ENCODE measurements around the gene LRRC25. TPM values are rescaled to one million over a fixed set of nuclear protein-coding genes. Genes with fewer than 3 reads are reported as not detected.
A peak's percentile ranks its signal among the peaks of the same experiment; 100 is the strongest.

The LRRC25 gene
- total and polyA plus RNA-seq, 10 of the 15 experiments (the other 5 are each of a cell fraction or from before 2014, with no cell fraction given) = 0.38 to 2.9 (median 1.2) TPM

- TF ChIP-seq, protein P1, sequence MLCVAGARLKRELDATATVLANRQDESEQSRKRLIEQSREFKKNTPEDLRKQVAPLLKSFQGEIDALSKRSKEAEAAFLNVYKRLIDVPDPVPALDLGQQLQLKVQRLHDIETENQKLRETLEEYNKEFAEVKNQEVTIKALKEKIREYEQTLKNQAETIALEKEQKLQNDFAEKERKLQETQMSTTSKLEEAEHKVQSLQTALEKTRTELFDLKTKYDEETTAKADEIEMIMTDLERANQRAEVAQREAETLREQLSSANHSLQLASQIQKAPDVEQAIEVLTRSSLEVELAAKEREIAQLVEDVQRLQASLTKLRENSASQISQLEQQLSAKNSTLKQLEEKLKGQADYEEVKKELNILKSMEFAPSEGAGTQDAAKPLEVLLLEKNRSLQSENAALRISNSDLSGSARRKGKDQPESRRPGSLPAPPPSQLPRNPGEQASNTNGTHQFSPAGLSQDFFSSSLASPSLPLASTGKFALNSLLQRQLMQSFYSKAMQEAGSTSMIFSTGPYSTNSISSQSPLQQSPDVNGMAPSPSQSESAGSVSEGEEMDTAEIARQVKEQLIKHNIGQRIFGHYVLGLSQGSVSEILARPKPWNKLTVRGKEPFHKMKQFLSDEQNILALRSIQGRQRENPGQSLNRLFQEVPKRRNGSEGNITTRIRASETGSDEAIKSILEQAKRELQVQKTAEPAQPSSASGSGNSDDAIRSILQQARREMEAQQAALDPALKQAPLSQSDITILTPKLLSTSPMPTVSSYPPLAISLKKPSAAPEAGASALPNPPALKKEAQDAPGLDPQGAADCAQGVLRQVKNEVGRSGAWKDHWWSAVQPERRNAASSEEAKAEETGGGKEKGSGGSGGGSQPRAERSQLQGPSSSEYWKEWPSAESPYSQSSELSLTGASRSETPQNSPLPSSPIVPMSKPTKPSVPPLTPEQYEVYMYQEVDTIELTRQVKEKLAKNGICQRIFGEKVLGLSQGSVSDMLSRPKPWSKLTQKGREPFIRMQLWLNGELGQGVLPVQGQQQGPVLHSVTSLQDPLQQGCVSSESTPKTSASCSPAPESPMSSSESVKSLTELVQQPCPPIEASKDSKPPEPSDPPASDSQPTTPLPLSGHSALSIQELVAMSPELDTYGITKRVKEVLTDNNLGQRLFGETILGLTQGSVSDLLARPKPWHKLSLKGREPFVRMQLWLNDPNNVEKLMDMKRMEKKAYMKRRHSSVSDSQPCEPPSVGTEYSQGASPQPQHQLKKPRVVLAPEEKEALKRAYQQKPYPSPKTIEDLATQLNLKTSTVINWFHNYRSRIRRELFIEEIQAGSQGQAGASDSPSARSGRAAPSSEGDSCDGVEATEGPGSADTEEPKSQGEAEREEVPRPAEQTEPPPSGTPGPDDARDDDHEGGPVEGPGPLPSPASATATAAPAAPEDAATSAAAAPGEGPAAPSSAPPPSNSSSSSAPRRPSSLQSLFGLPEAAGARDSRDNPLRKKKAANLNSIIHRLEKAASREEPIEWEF (IDR thresholded peaks at IDR 0.05; ENCODE audit: insufficient replicate concordance, low read depth, low read length) = no peak
- no peak for TF ChIP-seq SMAD5 (IDR thresholded peaks at IDR 0.05; ENCODE audit: low read depth)
- TF ChIP-seq NR2F1 (conservative IDR thresholded peaks at IDR 0.05) = peak; percentile 17; the same call in 1 of the 2 replicates
- TF ChIP-seq GABPA (IDR thresholded peaks at IDR 0.05; ENCODE audit: low read depth) = no peak; the same call in 1 of the 2 replicates
- TF ChIP-seq EGR1 (IDR thresholded peaks at IDR 0.05; ENCODE audit: borderline replicate concordance in 1 of 2, low read depth in 2 of 2, low read length in 2 of 2) = peak in 1 of 2 experiments; percentile 54; a peak in 1 of 3 replicates
- TF ChIP-seq ZNF687 (IDR thresholded peaks at IDR 0.05) = peak; percentile 49
- TF ChIP-seq, protein P2, sequence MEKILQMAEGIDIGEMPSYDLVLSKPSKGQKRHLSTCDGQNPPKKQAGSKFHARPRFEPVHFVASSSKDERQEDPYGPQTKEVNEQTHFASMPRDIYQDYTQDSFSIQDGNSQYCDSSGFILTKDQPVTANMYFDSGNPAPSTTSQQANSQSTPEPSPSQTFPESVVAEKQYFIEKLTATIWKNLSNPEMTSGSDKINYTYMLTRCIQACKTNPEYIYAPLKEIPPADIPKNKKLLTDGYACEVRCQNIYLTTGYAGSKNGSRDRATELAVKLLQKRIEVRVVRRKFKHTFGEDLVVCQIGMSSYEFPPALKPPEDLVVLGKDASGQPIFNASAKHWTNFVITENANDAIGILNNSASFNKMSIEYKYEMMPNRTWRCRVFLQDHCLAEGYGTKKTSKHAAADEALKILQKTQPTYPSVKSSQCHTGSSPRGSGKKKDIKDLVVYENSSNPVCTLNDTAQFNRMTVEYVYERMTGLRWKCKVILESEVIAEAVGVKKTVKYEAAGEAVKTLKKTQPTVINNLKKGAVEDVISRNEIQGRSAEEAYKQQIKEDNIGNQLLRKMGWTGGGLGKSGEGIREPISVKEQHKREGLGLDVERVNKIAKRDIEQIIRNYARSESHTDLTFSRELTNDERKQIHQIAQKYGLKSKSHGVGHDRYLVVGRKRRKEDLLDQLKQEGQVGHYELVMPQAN (conservative IDR thresholded peaks at IDR 0.05) = peak; percentile 48
- peak; percentile 76 for TF ChIP-seq IKZF1 (conservative IDR thresholded peaks at IDR 0.05)
- no peak for TF ChIP-seq TAF1 (IDR thresholded peaks at IDR 0.05; ENCODE audit: borderline replicate concordance, low read depth, low read length)
- peak; percentile 70 for TF ChIP-seq LARP7 (IDR thresholded peaks at IDR 0.05)
- TF ChIP-seq MYC (IDR thresholded peaks at IDR 0.05; ENCODE audit: insufficient read depth, insufficient read length, insufficient replicate concordance, low read length, severe bottlenecking) = peak; percentile 52
These were observed 20.0 kb upstream of the LRRC25 start (continued) for GRCh38 chr19:18417250-18418028.
